ENCODE data around the gene SNTB2.
"Not testable (repeated sequence)": the region's sequence is repeated elsewhere in the genome, so short reads cannot be mapped to it uniquely, and the experiment has no call there.

Gene SNTB2

DNA sequence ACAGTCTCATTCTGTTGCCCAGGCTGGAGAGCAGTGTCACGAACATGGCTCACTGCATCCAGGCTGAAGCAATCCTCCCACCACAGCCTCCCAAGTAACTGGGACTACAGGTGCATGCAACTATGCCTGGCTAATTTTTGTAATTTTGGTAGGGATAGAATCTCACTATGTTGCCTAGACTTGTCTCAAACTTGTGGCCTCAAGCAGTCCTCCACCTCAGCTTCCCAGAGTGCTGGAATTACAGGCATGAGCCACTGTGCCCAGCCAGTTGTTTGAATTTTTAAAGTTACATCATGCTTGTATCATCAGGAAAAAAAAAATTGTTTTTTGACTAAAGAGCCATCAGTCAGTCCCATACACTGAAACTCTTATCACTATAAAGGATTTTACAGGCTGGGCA lies 107.1 kb downstream of the SNTB2 start:
- no peak for DNase-seq

GRCh38 chr16:69296771-69297170 lies 109.8 kb downstream of the SNTB2 start:
- DNase-seq: not testable (repeated sequence)

DNA sequence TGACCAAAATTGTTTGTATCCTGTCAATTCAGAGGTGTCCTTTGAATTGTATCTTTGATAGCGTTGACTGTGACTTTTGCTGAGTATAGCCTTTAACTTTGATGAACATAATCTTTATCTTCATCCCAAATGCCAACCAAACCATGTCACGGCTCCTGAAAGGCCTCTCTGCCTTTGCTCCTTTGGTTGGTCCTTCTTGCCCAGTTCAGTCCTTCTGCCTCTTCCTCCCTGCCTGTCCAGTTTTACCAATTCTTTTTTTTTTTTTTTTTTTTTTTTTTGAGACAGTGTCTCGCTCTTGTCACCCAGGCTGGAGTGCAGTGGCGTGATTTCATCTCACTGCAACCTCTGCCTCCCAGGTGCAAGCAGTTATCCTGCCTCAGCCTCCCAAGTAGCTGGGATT lies 111.3 kb downstream of the SNTB2 start:
- DNase-seq: no peak

DNA sequence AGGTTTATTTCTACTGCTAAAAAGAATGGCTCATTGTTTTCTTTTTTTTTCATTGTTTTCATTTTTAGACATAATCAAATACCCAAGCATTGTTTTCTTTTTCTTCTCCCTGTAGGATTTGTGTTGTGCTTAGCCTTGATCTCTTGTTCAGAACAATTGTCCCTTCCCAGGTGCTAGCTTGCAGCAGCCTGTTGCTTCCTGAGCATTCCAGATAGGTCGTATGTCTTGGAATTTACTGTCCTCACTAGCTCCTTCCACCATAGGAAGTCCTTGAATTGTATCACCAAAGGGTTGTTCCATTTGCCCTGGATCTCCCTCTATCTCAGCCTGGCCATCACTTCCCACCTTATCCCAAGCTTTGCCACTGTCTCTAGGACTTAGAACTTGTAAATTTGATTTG lies 114.2 kb downstream of the SNTB2 start:
- DNase-seq: no peak

- DNase-seq: no peak
These were observed 114.9 kb downstream of the SNTB2 start for GRCh38 chr16:69301861-69302260.

GRCh38 chr16:69302301-69302700 lies 115.3 kb downstream of the SNTB2 start:
- no peak for DNase-seq

GRCh38 chr16:69306031-69306430 lies 119.1 kb downstream of the SNTB2 start:
- DNase-seq: no peak

- DNase-seq: no peak
These were observed 120.1 kb downstream of the SNTB2 start for GRCh38 chr16:69307091-69307490.

GRCh38 chr16:69307856-69308255 lies 120.9 kb downstream of the SNTB2 start:
- DNase-seq: no peak

GRCh38 chr16:69309316-69309715 lies 122.4 kb downstream of the SNTB2 start:
- no peak for DNase-seq

DNA sequence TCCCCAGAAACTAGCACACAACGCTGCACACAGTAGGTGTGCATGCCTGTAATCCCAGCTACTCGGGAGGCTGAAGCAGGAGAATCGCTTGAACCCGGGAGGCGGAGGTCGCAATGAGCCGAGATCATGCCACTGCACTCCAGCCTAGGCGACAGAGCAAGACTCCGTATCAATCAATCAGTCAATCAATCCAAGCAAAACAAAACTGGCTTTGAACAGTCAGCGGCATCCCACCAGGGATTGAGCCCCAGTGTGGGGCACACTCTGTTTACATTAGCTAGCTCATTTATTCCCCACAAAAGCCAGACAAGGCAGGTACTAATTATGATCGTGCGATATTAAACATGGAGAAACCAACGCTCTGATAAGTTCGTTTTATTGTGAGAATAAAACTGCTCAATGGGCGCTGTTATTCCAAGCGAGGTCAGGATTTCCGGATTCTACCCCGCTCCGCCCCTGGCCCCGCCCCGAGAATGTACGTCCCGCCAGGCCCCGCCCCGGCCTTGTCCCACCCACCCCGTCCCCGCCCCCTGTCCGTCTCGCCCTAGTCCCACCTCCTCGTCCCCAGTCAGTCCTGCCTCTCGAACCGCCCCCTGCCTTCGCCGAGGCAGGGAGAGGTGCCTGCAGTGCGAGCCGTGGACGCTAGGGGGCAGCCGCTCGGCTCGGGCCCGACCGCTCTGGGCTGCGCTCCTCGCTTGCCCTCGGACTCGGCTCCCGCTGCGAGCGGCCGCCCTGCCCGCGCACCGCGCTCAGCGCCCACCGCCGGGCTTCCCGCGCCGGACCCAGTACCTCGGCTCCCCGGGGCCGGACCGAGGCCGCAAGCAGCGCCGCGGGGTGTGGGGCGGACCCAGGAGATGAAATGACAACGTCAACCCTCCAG lies 123.9 kb downstream of the SNTB2 start, which contains the start of gene VPS4A:
TSS of gene VPS4A (plus strand) at position 698 of the 880 bp plus-strand sequence. CDS start at position 860, 162 bp downstream.
- DNase-seq: peak; percentile 98

- DNase-seq: peak; percentile 51
These were observed 124.8 kb downstream of the SNTB2 start for GRCh38 chr16:69311533-69312387.

GRCh38 chr16:69313469-69313868 lies 126.5 kb downstream of the SNTB2 start:
- DNase-seq: no peak

DNA sequence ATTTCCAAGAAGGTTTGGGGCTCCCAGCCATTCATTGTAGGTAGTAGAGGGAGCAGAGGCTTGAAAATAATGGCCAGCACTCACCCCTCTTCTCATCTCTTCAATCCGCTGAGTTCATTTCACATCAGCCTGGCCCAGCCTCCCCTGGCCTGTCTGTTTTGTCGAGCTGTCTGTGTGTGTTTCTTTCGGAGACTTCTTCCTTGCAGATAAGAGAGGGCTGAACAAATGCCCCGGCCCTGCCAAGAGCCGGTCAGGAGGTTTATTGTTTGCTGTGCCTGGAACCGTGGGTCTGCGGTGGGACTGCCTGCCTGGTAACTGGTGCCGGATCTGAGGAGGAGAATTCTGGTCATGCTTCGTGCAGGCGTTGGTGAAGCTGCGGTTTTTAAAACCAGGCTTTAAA lies 127.6 kb downstream of the SNTB2 start:
- DNase-seq: no peak

- no peak for DNase-seq
These were observed 128.7 kb downstream of the SNTB2 start for GRCh38 chr16:69315486-69316311.

DNA sequence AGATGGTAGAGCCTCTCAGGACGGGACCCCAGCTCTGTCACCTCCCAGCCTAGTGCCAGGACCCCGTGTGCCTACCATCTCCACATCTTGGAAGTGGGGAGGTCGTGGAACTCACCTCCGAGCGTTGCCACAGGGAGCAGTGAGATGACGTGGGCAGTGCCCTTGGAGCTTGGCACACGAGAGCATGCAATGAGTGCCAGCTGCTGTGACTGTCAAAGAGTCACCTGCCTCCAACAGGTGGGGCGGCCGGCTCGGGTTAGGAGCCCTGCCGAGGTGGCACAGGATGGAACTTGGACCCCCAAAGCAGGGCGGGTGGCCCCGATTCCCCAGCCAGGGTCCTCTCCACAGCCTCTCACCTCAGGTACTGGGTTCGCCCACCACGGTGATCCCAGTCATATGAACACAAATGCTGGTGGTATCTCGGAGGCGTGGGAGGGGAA lies 129.7 kb downstream of the SNTB2 start:
- DNase-seq: no peak

GRCh38 chr16:69318177-69318910 lies 131.4 kb downstream of the SNTB2 start:
- no peak for DNase-seq

GRCh38 chr16:69318911-69319289 lies 131.9 kb downstream of the SNTB2 start:
- no peak for DNase-seq

GRCh38 chr16:69319381-69319780 lies 132.4 kb downstream of the SNTB2 start:
- no peak for DNase-seq

- DNase-seq: no peak
These were observed 133.1 kb downstream of the SNTB2 start for GRCh38 chr16:69319826-69320739.

DNA sequence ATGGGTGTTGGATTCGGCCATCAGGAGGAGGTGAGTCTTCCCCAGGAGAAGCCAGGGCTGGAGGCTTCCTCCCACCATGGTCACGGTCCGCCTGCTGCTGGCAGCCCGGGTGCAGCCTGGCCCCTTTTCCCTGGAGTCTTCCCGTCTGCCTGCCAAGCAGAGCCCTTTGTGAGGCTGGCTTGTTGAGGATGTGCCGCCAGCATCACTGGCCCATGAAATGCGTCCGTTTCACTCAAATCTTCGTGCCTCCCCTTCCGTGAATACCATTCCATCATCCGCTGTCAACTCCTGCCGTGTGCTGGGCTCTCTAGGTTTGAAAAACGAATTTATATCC lies 133.7 kb downstream of the SNTB2 start:
- DNase-seq: no peak

All from suppressor macrophage treated with lipopolysaccharide for 4 hours (primary cell).